ENCODE results near the gene CATSPERB. TPM values are rescaled to one million over a fixed set of nuclear protein-coding genes. Genes with fewer than 3 reads are reported as not detected.

CATSPERB gene
- polyA plus RNA-seq: 0.49 to 1.1 TPM (median 1.1 TPM) in 3 replicates
- polyA plus RNA-seq (2011; ENCODE audit: low read depth): 0.92 TPM
- 0.21 and 0.49 TPM in 2 replicates for polyA plus RNA-seq (2011; cell fraction: cytosol; rRNA removed)
- 4.0 and 5.1 TPM in 2 replicates for polyA plus RNA-seq (2011; cell fraction: nucleus; rRNA removed)
- polyA plus RNA-seq (2012; ENCODE audit: low replicate concordance): 0.18 and 0.48 TPM in 2 replicates
- polyA minus RNA-seq: 0.23 to 3.7 TPM (median 1.8 TPM) in 3 replicates
- not detected for polyA minus RNA-seq (2011; cell fraction: cytosol; rRNA and poly(A)+ RNA removed)
- 1.9 and 4.5 TPM in 2 replicates for polyA minus RNA-seq (2011; cell fraction: nucleus; rRNA and poly(A)+ RNA removed)

GRCh38 chr14:91731986-91732385, at the start of gene CATSPERB:
CATSPERB (minus strand) TSS chr14:91732086; CDS start chr14:91729479, 2,607 bp downstream.
- H4K20me1 ChIP-seq (ENCODE audit: control insufficient read depth, extremely low read depth, insufficient read depth, low read length): no peaks in the 10 kb centered on the region
- H3K4me3 ChIP-seq (ENCODE audit: control insufficient read depth in 2 of 3, extremely low read depth in 1 of 3, insufficient read depth in 2 of 3, low read depth in 1 of 3, low read length in 3 of 3): no peak within 1 kb of the TSS
- TF ChIP-seq EZH2 (IDR thresholded peaks at IDR 0.05; ENCODE audit: low read length) (no peak), CTCF (optimal IDR thresholded peaks at IDR 0.05 in 1 of 3, IDR thresholded peaks at IDR 0.05 in 1 of 3, conservative IDR thresholded peaks at IDR 0.05 in 1 of 3; ENCODE audit: extremely low read depth in 1 of 3, insufficient read depth in 2 of 3, low read length in 3 of 3) (no peak)
- DNase-seq (ENCODE audit: low read depth, low spot score) (no peak), FAIRE-seq (no peak)
- no peaks in the 10 kb centered on the region for H3K4me1 ChIP-seq (ENCODE audit: control insufficient read depth, extremely low read depth, insufficient read depth, low read length)
- H3K9ac ChIP-seq (ENCODE audit: control insufficient read depth, extremely low read depth, insufficient read depth, low read length): no peak within 1 kb of the TSS
- no peaks in the 10 kb centered on the region for H3K27me3 ChIP-seq (ENCODE audit: control insufficient read depth, extremely low read depth, insufficient read depth, low read length)
- no peaks in the 10 kb centered on the region for H3K79me2 ChIP-seq (ENCODE audit: control insufficient read depth, insufficient read depth, low read length)
- no peaks in the 10 kb centered on the region for H3K9me3 ChIP-seq (ENCODE audit: control insufficient read depth, low read depth, low read length)
- no peak within 1 kb of the TSS for H2AFZ ChIP-seq (ENCODE audit: control insufficient read depth, low read length)
- dilution Hi-C loops (cut with MboI; ENCODE audit: extremely low pct_ligation_motif_present, low sequenced_read_pairs): no loop called here
- no peaks in the 10 kb centered on the region for H3K36me3 ChIP-seq (ENCODE audit: control insufficient read depth in 2 of 2, extremely low read depth in 1 of 2, insufficient read depth in 2 of 2, low read length in 2 of 2)
- no peaks in the 10 kb centered on the region for H3K9me1 ChIP-seq (ENCODE audit: control insufficient read depth, extremely low read depth, insufficient read depth, low read length)
- H3K27ac ChIP-seq (ENCODE audit: control insufficient read depth, insufficient read depth, low read length): no peak within 1 kb of the TSS
- no peak within 1 kb of the TSS for H3K4me2 ChIP-seq (ENCODE audit: control insufficient read depth, extremely low read depth, insufficient read depth, low read depth, low read length)

- Histone ChIP-seq H3K4me2 (ENCODE audit: control insufficient read depth, extremely low read depth, insufficient read depth, low read depth, low read length) (no peak overlapping the region), H3K9me1 (ENCODE audit: control insufficient read depth, extremely low read depth, insufficient read depth, low read length) (no peaks in the 10 kb centered on the region), H3K27me3 (ENCODE audit: control insufficient read depth, extremely low read depth, insufficient read depth, low read length) (no peaks in the 10 kb centered on the region), H3K9ac (ENCODE audit: control insufficient read depth, extremely low read depth, insufficient read depth, low read length) (no peak overlapping the region), H3K36me3 (ENCODE audit: control insufficient read depth in 2 of 2, extremely low read depth in 1 of 2, insufficient read depth in 2 of 2, low read length in 2 of 2) (no peaks in the 10 kb centered on the region), H3K4me3 (ENCODE audit: control insufficient read depth in 2 of 3, extremely low read depth in 1 of 3, insufficient read depth in 2 of 3, low read depth in 1 of 3, low read length in 3 of 3) (no peak overlapping the region), H3K4me1 (ENCODE audit: control insufficient read depth, extremely low read depth, insufficient read depth, low read length) (no peaks in the 10 kb centered on the region), H3K27ac (ENCODE audit: control insufficient read depth, insufficient read depth, low read length) (no peak overlapping the region), H3K79me2 (ENCODE audit: control insufficient read depth, insufficient read depth, low read length) (no peaks in the 10 kb centered on the region), H3K9me3 (ENCODE audit: control insufficient read depth, low read depth, low read length) (no peaks in the 10 kb centered on the region), H4K20me1 (ENCODE audit: control insufficient read depth, extremely low read depth, insufficient read depth, low read length) (no peaks in the 10 kb centered on the region), H2AFZ (ENCODE audit: control insufficient read depth, low read length) (no peak overlapping the region)
- FAIRE-seq: no peak
- DNase-seq (ENCODE audit: low read depth, low spot score): no peak
- TF ChIP-seq CTCF (optimal IDR thresholded peaks at IDR 0.05 in 1 of 3, IDR thresholded peaks at IDR 0.05 in 1 of 3, conservative IDR thresholded peaks at IDR 0.05 in 1 of 3; ENCODE audit: extremely low read depth in 1 of 3, insufficient read depth in 2 of 3, low read length in 3 of 3) (no peak), EZH2 (IDR thresholded peaks at IDR 0.05; ENCODE audit: low read length) (no peak)
- dilution Hi-C loops (cut with MboI; ENCODE audit: extremely low pct_ligation_motif_present, low sequenced_read_pairs): no loop called here
Measured at GRCh38 chr14:91780452-91780851, 48.6 kb upstream of the CATSPERB start.

All from keratinocyte (primary cell).